ENCODE results near the gene CHMP6.
"Not testable (repeated sequence)": the region's sequence is repeated elsewhere in the genome, so short reads cannot be mapped to it uniquely, and the experiment has no call there.

CHMP6 gene

GRCh38 chr17:81009136-81009535 is 17.5 kb downstream of the CHMP6 start:
- in situ Hi-C loops (cut with MboI; ENCODE audit: low sequenced_read_pairs): no loop called here

GRCh38 chr17:81010935-81011334 is 19.3 kb downstream of the CHMP6 start:
- in situ Hi-C loops (cut with MboI; ENCODE audit: low sequenced_read_pairs): no loop called here

- in situ Hi-C loops (cut with MboI; ENCODE audit: low sequenced_read_pairs): no loop called here
Measured at GRCh38 chr17:81011951-81012350, 20.3 kb downstream of the CHMP6 start.

- in situ Hi-C loops (cut with MboI; ENCODE audit: low sequenced_read_pairs): no loop called here
Measured at GRCh38 chr17:81012574-81013447, 21.2 kb downstream of the CHMP6 start.

- in situ Hi-C loops (cut with MboI; ENCODE audit: low sequenced_read_pairs): no loop called here
Measured at GRCh38 chr17:81013642-81014041, 22.0 kb downstream of the CHMP6 start.

- in situ Hi-C loops (cut with MboI; ENCODE audit: low sequenced_read_pairs): no loop called here
Measured at GRCh38 chr17:81015136-81015535, 23.5 kb downstream of the CHMP6 start.

- in situ Hi-C loops (cut with MboI; ENCODE audit: low sequenced_read_pairs): no loop called here
Measured at GRCh38 chr17:81016575-81016974, 24.9 kb downstream of the CHMP6 start.

- in situ Hi-C loops (cut with MboI; ENCODE audit: low sequenced_read_pairs): not testable (repeated sequence)
Measured at GRCh38 chr17:81017330-81017729, 25.7 kb downstream of the CHMP6 start.

- in situ Hi-C loops (cut with MboI; ENCODE audit: low sequenced_read_pairs): no loop called here
Measured at GRCh38 chr17:81018044-81018802, 26.6 kb downstream of the CHMP6 start.

GRCh38 chr17:81019563-81020442 is 28.2 kb downstream of the CHMP6 start:
- in situ Hi-C loops (cut with MboI; ENCODE audit: low sequenced_read_pairs): no loop called here

GRCh38 chr17:81020443-81020766 is 28.8 kb downstream of the CHMP6 start:
- in situ Hi-C loops (cut with MboI; ENCODE audit: low sequenced_read_pairs): no loop called here

GRCh38 chr17:81020767-81021497 is 29.3 kb downstream of the CHMP6 start:
- in situ Hi-C loops (cut with MboI; ENCODE audit: low sequenced_read_pairs): no loop called here

GRCh38 chr17:81021531-81022343 is 30.1 kb downstream of the CHMP6 start:
- in situ Hi-C loops (cut with MboI; ENCODE audit: low sequenced_read_pairs): no loop called here

GRCh38 chr17:81022344-81022676 is 30.7 kb downstream of the CHMP6 start:
- in situ Hi-C loops (cut with MboI; ENCODE audit: low sequenced_read_pairs): no loop called here

GRCh38 chr17:81025065-81025740 is 33.6 kb downstream of the CHMP6 start:
- in situ Hi-C loops (cut with MboI; ENCODE audit: low sequenced_read_pairs): no loop called here

GRCh38 chr17:81025741-81026129 is 34.1 kb downstream of the CHMP6 start:
- in situ Hi-C loops (cut with MboI; ENCODE audit: low sequenced_read_pairs): no loop called here

GRCh38 chr17:81026266-81027036 is 34.8 kb downstream of the CHMP6 start:
- in situ Hi-C loops (cut with MboI; ENCODE audit: low sequenced_read_pairs): no loop called here

- in situ Hi-C loops (cut with MboI; ENCODE audit: low sequenced_read_pairs): no loop called here
Measured at GRCh38 chr17:81027038-81027437, 35.4 kb downstream of the CHMP6 start.
